ENCODE data around the gene ANKS1B. TPM values are rescaled to one million over a fixed set of nuclear protein-coding genes. Genes with fewer than 3 reads are reported as not detected.

ANKS1B gene
- total and polyA plus RNA-seq, 7 donors = 1.0 to 57.3 (median 30.1) TPM; not detected in 1

DNA sequence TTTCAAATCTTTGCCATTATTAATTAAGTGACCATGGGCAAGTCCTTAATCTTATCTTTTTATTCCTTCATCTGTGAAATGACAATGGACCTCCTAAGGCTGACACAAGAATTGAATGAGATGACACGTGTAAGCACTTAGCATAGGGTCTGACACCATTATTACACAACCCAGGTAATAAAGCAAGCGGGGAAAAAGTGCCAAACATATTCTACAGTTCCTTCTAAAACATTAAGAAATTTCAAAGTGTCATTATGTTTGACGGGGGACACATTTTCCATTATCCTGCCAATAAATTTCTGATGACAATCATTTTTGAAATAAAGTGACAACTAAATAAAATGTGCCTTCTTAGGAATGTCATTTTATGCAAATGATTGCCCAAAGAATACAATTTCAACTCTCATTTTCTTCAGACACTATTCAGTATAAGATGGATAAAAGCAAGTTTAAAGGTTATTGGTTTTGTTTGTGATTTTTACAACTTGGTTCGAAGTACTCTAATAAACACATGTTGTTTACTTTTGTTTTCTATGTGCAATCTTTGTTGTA is 3.0 kb downstream of the ANKS1B start:
- 51 to 70% methylated on average over 4 of the region's 4 CpGs for WGBS, 2 donors
- peaks cover 0 to 44% (median 25%) of the 10 kb centered on the region in 4 donors for H3K4me1 ChIP-seq
- intact Hi-C loops (cut with DNase I) = no loop called here
- H3K9me3 ChIP-seq = no peaks in the 10 kb centered on the region
- H3K27ac ChIP-seq = no peak overlapping the region
- H3K4me3 ChIP-seq = no peak overlapping the region
- TF ChIP-seq POLR2A (IDR thresholded peaks at IDR 0.05) = no peak
- no peak for TF ChIP-seq EP300 (IDR thresholded peaks at IDR 0.05)
- no peak for TF ChIP-seq CTCF (IDR thresholded peaks at IDR 0.05)
- no peak for TF ChIP-seq POLR2AphosphoS5 (IDR thresholded peaks at IDR 0.05)
- H3K27me3 ChIP-seq = no peaks in the 10 kb centered on the region
- no peaks in the 10 kb centered on the region for H3K36me3 ChIP-seq
- no peak for DNase-seq

DNA sequence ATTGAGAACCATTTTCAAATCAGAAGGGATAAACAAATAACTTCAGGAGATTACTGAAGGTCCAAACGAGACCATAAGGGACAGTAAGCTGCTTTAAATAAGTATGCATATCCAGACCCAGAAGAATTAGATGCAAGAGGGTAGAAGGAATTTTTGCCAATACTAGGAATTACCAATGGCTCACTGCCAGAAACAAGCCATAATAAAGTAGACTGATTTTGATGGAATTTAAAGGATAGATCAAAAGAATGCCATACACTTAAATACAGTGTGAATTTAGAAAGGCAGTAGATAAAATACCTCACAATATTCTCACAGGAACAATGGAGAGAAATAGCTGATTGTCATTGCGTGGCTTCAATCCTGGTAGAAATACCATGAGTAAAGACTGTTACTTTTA is 5.3 kb downstream of the ANKS1B start:
- H3K27ac ChIP-seq = no peak overlapping the region
- no peak overlapping the region for H3K4me3 ChIP-seq
- H3K36me3 ChIP-seq = no peaks in the 10 kb centered on the region
- H3K27me3 ChIP-seq = no peaks in the 10 kb centered on the region
- WGBS, 2 donors = 66 to 69% methylated on average over 2 of the region's 2 CpGs
- intact Hi-C loops (cut with DNase I) = no loop called here
- no peaks in the 10 kb centered on the region for H3K9me3 ChIP-seq
- DNase-seq = no peak
- TF ChIP-seq POLR2AphosphoS5 (IDR thresholded peaks at IDR 0.05) = no peak
- no peak for TF ChIP-seq POLR2A (IDR thresholded peaks at IDR 0.05)
- TF ChIP-seq EP300 (IDR thresholded peaks at IDR 0.05) = no peak
- no peak for TF ChIP-seq CTCF (IDR thresholded peaks at IDR 0.05)
- peaks cover 0 to 35% (median 19%) of the 10 kb centered on the region in 4 donors for H3K4me1 ChIP-seq

GRCh38 chr12:99978152-99978551 is 6.6 kb downstream of the ANKS1B start:
- Histone ChIP-seq H3K27ac (no peak overlapping the region), H3K9me3 (no peaks in the 10 kb centered on the region), H3K4me1 (peaks cover 0 to 30% (median 15%) of the 10 kb centered on the region in 4 donors), H3K4me3 (no peak overlapping the region), H3K27me3 (no peaks in the 10 kb centered on the region), H3K36me3 (no peaks in the 10 kb centered on the region)
- TF ChIP-seq POLR2AphosphoS5 (IDR thresholded peaks at IDR 0.05) (no peak), CTCF (IDR thresholded peaks at IDR 0.05) (no peak), POLR2A (IDR thresholded peaks at IDR 0.05) (no peak), EP300 (IDR thresholded peaks at IDR 0.05) (no peak)
- intact Hi-C loops (cut with DNase I) = no loop called here
- no peak for DNase-seq
- WGBS, 2 donors = 82 to 91% methylated on average over 1 of the region's 1 CpG

DNA sequence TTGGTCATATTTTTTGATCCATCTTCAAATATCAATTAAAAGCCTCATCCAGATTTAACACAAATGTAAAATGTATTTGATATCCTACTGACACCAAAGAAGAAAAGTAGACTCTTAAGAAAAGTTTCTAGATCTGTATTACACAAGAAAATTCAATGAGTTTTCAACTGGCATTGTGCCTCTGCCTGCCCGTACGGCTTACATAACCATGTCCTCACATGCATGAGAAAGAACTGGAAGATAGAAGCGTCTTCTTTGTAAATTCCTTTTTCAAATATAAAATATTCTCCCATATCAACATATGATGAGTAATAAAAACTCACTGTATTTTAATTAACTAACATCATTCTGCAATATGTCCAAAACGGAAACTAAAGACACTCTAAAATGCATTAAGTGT is 7.2 kb downstream of the ANKS1B start:
- intact Hi-C loops (cut with DNase I) = no loop called here
- Histone ChIP-seq H3K9me3 (no peaks in the 10 kb centered on the region), H3K4me1 (peaks cover 0 to 24% (median 10%) of the 10 kb centered on the region in 4 donors), H3K27me3 (no peaks in the 10 kb centered on the region), H3K27ac (no peak overlapping the region), H3K4me3 (no peak overlapping the region), H3K36me3 (no peaks in the 10 kb centered on the region)
- WGBS, 2 donors = 86 to 89% methylated on average over 4 of the region's 4 CpGs
- no peak for DNase-seq
- TF ChIP-seq EP300 (IDR thresholded peaks at IDR 0.05) (no peak), POLR2A (IDR thresholded peaks at IDR 0.05) (no peak), POLR2AphosphoS5 (IDR thresholded peaks at IDR 0.05) (no peak), CTCF (IDR thresholded peaks at IDR 0.05) (no peak)

DNA sequence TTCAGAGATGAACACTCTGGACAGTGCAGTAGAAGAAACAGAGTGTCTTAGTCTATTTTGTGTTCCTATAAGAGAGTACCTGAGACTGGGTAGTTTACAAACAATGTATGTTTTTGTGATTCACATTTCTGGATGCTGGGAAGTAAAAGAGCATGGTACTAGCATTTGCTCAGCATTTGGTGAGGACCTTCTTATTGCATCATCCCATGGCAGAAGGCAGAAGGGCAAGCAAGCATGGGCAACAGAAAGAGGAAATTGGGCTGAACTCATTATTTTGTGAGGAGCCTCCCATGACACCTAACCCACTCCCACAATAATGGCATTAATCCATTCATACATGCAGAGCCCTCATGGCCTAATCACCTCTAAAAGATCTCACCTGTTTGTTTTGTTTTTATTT is 8.0 kb downstream of the ANKS1B start:
- no peak for DNase-seq
- TF ChIP-seq POLR2A (IDR thresholded peaks at IDR 0.05) = no peak
- TF ChIP-seq EP300 (IDR thresholded peaks at IDR 0.05) = no peak
- no peak for TF ChIP-seq POLR2AphosphoS5 (IDR thresholded peaks at IDR 0.05)
- no peak for TF ChIP-seq CTCF (IDR thresholded peaks at IDR 0.05)
- no peak overlapping the region for H3K4me3 ChIP-seq
- no peaks in the 10 kb centered on the region for H3K36me3 ChIP-seq
- intact Hi-C loops (cut with DNase I) = no loop called here
- peaks cover 0 to 23% (median 9%) of the 10 kb centered on the region in 4 donors for H3K4me1 ChIP-seq
- H3K27ac ChIP-seq = no peak overlapping the region
- H3K27me3 ChIP-seq = no peaks in the 10 kb centered on the region
- no peaks in the 10 kb centered on the region for H3K9me3 ChIP-seq
